Measurements from ENCODE around the gene ATP5F1D. TPM values are rescaled to one million over a fixed set of nuclear protein-coding genes. Genes with fewer than 3 reads are reported as not detected.

Gene ATP5F1D
- total RNA-seq, 1 experiment from 2014 or later, result 179 TPM

GRCh38 chr19:1270213-1270853 lies 28.8 kb downstream of the ATP5F1D start:
- Histone ChIP-seq H3K79me2 (ENCODE audit: insufficient read depth, low read length) (peaks cover 4% of the 10 kb centered on the region; the same call in 1 of the 2 replicates), H4K8ac (replicated peaks; ENCODE audit: insufficient read length, low read depth, low read length) (no peak overlapping the region), H3K23ac (ENCODE audit: insufficient read length, low read depth, low read length) (no peak overlapping the region), H3K27me3 (ENCODE audit: insufficient read depth, low read length) (no peaks in the 10 kb centered on the region), H3T11ph (ENCODE audit: low read length) (no peak overlapping the region), H3K79me1 (ENCODE audit: insufficient read depth, low read depth, low read length, poor library complexity, severe bottlenecking) (peaks cover 9% of the 10 kb centered on the region), H3K9me3 (ENCODE audit: control insufficient read depth, low read depth, low read length) (no peaks in the 10 kb centered on the region), H3K56ac (ENCODE audit: insufficient read length, low read depth, low read length) (no peak overlapping the region), H2BK15ac (ENCODE audit: low read depth, low read length) (no peak overlapping the region), H4K91ac (ENCODE audit: insufficient read length, low read depth, low read length) (no peak overlapping the region), H2AK5ac (ENCODE audit: insufficient read length, low read length) (no peak overlapping the region), H2BK12ac (ENCODE audit: insufficient read length, low read depth, low read length) (no peak overlapping the region), H3K9ac (ENCODE audit: extremely low read depth, insufficient read length, low read length) (peak overlapping the region; percentile 86), H2BK120ac (ENCODE audit: low read depth, low read length, poor library complexity, severe bottlenecking) (no peak overlapping the region), H4K5ac (ENCODE audit: insufficient read length, low read depth, low read length) (no peak overlapping the region), H2AFZ (ENCODE audit: low read length) (no peak overlapping the region), H3K27ac (ENCODE audit: insufficient read length, low read depth, low read length) (no peak overlapping the region), H2BK20ac (ENCODE audit: low read depth, low read length, poor library complexity, severe bottlenecking) (no peak overlapping the region), H3K18ac (ENCODE audit: insufficient read length, low read depth, low read length) (peak overlapping the region; percentile 43), H3K23me2 (ENCODE audit: insufficient read length, low read depth, low read length, poor library complexity, severe bottlenecking) (peaks cover 20% of the 10 kb centered on the region), H3K4me1 (ENCODE audit: insufficient read depth, low read length) (no peaks in the 10 kb centered on the region; the same call in 1 of the 2 replicates), H3K4me2 (ENCODE audit: insufficient read depth, insufficient read length, low read length) (peak overlapping the region; percentile 87), H3K14ac (ENCODE audit: insufficient read depth, low read length) (peak overlapping the region; percentile 72; the same call in 1 of the 2 replicates), H3K4ac (ENCODE audit: low read depth, low read length) (no peak overlapping the region), H2BK5ac (ENCODE audit: insufficient read length, low read length) (no peak overlapping the region), H4K20me1 (ENCODE audit: control insufficient read depth, insufficient read depth, insufficient read length) (no peaks in the 10 kb centered on the region)
- Mint-ChIP-seq H3K27me3 (ENCODE audit: low read depth) (peaks cover 13% of the 10 kb centered on the region), H3K4me1 (peaks cover 51 to 61% of the 10 kb centered on the region in 2 experiments), H3K27ac (peak overlapping the region; percentile 95 to 99 (median 95)), H3K36me3 (ENCODE audit: insufficient read depth in 1 of 3, low read depth in 3 of 3) (peaks cover 36 to 49% (median 46%) of the 10 kb centered on the region in 3 experiments), H3K9me3 (no peaks in the 10 kb centered on the region), H3K4me3 (peak overlapping the region; percentile 85 to 90)
- DNase-seq, result no peak
- no peak for TF ChIP-seq CTCF (conservative IDR thresholded peaks at IDR 0.05)
- no CpG with 5 or more reads among the region's 8 CpGs for WGBS (ENCODE audit: extremely low coverage, insufficient read length, low lambda C conversion rate)

All from H9 (cell line).